Measurements from ENCODE around the gene IFNA14.

DNA sequence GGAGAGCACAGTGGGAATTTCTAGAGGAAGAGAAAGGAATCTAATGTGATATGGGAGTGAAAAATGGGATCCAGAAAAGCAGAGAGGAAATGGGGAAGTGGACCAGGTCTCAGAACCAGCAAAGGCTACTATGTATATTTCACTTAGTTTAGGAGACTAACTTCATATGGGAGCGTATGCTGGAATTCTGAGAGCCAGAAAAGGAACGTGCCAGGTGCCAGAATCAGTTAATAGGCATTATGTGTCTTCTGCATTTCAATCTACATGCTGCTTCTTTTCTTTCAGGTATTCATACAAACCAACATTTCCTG is 28.5 kb upstream of the IFNA14 start:
- TF ChIP-seq, protein P1, sequence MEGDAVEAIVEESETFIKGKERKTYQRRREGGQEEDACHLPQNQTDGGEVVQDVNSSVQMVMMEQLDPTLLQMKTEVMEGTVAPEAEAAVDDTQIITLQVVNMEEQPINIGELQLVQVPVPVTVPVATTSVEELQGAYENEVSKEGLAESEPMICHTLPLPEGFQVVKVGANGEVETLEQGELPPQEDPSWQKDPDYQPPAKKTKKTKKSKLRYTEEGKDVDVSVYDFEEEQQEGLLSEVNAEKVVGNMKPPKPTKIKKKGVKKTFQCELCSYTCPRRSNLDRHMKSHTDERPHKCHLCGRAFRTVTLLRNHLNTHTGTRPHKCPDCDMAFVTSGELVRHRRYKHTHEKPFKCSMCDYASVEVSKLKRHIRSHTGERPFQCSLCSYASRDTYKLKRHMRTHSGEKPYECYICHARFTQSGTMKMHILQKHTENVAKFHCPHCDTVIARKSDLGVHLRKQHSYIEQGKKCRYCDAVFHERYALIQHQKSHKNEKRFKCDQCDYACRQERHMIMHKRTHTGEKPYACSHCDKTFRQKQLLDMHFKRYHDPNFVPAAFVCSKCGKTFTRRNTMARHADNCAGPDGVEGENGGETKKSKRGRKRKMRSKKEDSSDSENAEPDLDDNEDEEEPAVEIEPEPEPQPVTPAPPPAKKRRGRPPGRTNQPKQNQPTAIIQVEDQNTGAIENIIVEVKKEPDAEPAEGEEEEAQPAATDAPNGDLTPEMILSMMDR (IDR thresholded peaks at IDR 0.05) = no peak
- no peak for TF ChIP-seq POLR2A (IDR thresholded peaks at IDR 0.05; ENCODE audit: low read depth)
- no peak for TF ChIP-seq POLR2AphosphoS5 (IDR thresholded peaks at IDR 0.05)
- TF ChIP-seq EP300 (IDR thresholded peaks at IDR 0.05) = no peak

Data from esophagus muscularis mucosa (tissue), 4 donors.